Measurements from ENCODE around the gene CRB2.
A peak's percentile ranks its signal among the peaks of the same experiment; 100 is the strongest.

The CRB2 gene

DNA sequence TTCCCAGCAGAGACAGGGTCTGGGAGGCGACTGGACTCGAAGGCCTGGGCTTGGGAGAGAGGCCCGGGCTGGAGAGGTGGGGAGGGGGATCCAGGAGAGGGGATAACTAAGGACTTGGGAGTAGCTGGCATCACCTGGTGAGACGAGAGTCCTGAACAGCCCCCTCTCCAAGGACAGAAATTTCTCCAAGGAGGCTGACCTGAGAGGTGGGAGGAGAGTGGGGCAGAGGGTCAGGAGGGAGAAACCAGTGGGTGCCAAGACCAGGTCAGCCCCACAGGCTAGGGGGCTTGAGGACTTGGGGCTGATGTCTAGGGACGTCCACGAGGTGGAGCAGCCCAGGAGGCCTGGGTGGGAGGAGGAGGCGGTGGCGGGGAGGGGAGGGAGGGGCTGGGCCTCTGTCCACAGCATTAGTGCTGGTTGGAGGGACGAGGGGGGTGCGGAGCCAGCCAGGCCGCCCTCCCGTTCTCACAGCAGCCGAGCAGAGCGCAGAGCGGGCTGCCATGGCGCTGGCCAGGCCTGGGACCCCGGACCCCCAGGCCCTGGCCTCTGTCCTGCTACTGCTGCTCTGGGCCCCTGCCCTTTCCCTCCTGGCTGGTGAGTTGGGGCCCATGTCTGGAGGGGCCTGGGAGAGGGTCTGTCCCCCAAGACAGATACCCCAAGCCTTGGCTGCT lies at the start of gene CRB2:
CRB2 (plus strand) TSS at position 437 of the 671 bp plus-strand sequence; CDS start at position 501, 64 bp downstream.
- peak; percentile 55 for DNase-seq

DNA sequence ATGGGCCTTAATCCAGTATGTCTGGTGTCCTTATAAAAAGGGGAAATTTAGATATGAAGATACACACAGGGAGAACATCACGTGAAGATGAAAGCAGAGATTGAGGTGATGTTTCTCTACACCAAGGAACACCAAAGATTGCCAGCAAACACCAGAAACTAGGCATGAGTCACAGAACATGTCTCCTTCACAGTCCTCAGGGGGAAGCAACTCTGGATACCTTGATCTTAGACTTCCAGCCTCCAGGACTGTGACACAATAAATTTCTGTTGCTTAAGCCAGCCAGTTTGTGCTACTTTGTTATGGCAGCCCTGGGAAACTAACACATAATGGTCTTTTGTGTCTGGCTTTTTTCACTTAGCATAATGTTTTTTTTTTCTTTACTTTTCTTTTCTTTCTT lies 46.4 kb upstream of the CRB2 start:
- no peak for DNase-seq

DNA sequence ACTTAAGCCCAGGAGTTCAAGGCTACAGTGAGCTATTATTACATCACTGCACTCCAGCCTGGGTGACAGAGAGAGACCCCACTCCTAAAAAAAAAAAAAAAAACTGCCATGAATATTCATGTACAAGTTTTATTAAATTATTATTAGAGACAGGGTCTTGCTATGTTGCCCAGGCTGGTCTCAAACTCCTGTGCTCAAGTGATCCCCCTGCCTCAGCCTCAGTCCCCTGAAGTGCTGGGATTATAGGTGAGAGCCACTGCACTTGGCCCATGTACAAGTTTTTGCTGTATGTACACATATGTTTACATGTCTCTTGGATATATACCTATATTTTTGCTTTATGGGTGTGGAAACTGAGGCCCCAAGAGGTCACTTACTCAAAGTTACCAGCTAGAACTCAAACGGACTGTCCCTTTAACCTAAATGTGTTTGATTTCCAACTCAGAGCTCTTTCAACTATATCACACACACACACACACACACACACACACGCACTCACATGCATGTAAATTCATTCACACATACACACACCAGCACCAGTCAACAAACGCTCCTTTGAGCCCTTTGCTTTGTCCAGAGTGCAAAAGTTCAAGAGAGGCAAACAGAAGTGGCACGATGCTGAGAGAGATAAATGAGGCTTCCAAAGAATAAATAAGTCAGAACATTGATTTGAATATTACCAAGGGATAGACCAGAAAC lies 45.3 kb upstream of the CRB2 start:
- DNase-seq = no peak

DNA sequence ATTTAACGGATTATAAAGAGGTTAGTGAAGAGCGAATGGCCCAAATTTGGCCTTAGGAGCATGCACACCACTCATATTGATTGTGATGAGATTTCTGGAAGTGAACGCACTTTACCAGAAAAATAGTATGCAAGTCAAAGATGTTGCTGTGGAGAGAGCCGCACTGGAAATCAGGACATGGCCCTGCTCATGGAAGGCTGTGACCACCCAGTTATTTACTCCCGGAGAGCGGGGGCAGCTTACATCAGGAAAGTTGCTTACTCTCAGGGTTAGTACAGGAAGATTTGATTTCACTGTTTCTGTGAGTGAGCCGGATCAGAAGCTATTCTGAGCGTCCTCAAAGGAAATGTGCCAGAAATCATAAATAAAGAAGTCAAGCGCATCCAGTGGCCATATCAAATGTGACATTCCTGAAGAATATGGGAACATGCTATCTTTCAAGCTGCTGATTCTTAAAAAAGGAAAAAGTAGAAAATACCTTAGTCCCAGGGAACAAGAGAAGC lies 44.7 kb upstream of the CRB2 start:
- no peak for DNase-seq

DNA sequence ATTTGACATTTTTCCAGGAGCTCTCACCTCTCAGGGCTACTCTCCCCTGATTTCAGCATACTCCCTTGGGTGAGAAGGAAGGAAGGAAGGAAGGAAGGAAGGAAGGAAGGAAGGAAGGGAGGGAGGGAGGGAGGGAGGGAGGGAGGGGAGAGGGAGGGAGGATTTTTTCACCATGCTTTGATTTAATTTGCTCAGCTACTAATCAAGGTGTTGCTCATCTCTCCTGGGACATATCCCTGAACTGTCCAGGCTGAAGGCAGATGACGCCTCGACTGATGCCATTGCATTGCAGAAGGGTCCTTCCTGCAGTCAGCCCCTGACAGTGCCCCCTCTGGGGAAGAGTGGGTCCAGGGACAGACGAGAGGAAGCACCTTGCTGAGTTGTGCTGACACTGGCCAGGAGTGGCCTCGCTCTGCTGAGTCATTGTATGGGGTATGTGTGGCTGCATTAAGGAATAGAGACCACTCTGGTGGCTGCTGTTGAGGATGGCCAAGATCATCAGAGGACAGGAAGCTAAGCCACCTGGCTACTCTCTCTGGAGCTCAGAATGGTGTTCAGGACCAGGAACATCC lies 43.6 kb upstream of the CRB2 start:
- DNase-seq = no peak

DNA sequence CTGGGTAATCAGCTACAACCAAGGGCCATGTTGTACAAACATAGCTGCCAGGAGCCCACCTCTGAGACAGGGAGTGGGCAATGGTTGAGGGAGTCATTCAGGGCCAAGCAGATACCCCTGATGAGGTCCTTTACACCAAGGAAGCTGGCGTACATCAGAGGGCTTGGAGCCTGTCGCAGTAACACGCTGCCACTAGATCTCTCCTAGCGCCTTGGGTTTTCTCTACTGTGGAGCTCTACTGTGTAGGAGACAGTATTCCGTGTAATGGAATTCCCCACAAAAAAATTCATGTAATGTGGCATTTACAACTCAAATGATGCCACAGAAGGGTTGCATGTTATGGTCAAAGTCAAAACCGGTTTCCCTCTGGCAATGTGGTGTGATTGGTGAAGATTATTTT lies 41.4 kb upstream of the CRB2 start:
- no peak for DNase-seq

DNA sequence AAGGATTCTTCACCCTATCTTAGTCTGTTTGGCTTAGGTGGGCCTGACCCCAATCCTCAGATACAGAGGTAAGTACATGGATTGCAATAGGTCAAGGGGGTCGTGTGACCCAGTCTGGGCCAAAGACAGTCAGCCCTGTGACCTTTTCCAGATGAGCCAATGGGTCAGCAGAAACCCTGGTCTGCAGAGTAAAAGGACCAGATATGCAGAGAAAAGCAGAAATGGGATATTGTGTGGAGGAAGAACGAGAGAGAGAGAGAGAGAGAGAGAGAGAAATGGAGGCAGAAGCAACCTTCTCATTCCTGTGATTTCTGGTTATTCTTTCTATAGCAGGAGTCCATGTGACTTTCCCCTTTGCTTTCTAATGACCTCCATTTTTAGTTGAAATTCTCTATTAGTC lies 40.4 kb upstream of the CRB2 start:
- no peak for DNase-seq

DNA sequence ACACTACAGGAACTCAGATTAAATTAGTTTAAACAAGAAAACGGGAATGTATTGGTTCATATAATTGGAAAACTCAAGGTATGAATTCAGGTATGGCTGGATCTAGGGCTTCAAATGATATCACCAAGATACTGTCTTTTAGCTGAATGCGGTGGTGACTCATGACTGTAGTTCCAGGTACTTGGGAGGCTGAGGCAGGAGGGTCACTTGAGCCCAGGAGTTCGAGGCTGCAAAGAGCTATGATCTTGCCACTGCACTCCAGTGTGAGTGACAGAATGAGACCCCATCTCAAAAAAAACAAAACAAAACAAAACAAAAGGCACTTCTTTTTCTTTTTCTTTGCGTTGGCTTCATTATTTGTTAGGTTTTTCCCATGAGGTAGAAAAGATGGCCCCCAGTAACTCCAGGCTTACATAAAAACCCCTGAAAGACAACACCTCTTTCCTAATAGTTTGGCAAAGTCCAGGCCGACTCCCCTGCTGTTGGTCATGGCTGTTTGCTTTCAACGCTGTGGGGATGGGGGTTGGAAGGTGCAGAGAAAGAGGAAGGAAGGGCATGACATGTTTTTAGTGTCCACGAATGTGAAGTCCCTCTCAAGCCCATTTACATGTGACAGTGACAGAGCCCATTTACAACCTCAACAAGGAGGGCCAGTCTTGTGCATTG lies 39.8 kb upstream of the CRB2 start:
- DNase-seq = no peak

DNA sequence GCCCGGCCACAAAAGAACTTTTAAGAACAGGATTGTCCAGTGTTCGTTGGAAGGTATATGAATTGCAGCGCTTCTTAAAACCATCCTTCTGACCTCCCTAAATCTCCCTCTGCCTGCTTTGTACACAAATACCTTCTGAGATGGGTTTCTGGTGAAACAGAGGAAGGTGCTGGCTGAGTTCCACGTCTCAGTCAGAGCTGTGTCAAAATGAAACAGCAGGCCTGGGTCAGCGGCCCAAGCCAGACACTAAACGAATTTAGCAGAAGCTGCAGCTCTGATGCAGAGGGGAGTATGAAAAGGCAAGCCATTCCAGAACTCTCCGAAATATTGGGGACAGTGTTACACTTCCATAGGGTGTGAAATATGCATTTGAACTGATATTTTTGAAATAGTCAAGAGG lies 37.8 kb upstream of the CRB2 start:
- no peak for DNase-seq

DNA sequence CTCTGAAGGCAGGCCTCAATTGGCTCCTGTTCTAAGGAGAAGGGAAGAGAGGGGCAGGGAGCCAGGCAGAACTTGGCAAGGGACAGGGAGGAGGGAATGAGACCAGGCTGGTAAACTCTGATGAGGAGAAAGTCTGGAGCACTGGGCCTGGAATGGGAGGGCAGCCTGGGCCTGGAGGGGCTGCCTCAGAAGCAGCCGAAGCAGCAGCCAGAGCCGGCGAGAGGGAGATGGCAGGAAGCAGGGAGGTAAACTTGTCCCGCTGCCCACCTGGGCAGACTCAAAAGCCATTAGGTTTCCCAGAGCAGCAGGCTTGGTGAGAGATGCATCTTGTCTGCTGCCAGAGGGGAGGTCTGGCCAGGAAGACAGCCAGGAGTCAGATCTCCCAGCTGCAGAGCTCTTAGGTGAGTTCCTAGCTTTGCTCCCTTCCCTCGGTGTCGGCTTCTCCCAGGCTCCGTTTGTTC lies 37.0 kb upstream of the CRB2 start:
- no peak for DNase-seq

DNA sequence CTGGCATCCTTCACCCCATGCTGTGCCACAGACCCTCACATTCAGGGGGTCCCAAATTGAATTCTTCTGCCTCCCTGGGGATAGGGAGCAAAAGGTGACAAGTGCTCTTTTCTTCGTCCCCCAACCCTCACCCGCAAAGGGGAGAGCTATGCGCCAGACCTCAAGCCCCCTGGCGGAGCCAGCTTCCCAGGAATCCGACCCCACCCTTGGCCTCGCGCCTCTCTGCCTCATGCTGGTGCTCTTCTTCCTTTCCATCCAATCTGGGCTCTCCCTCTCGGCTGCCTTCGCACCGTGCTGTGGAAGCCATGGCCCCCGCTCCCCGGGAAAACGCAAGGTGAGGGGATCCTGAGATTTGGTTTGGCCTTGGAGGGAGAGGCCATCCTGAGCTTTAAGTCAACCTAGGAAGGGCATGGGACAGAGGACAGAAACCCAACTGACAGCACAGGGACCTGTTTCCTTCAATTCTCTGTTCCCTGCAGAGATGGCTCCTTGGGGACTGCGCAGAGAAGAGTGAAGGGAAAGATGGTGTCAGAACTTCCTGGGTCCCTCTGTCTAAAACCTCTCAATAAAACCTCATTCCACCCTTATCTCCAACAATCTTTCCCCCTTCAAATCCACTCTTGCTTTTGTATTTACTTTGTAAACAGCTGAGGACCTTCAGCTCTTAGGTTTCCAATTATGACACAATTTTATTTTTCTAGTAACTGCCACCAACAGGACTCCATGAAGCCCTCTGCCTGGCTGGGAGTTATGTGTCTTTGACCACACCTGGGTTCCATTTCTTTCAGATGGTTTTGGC lies 36.3 kb upstream of the CRB2 start:
- DNase-seq = no peak

DNA sequence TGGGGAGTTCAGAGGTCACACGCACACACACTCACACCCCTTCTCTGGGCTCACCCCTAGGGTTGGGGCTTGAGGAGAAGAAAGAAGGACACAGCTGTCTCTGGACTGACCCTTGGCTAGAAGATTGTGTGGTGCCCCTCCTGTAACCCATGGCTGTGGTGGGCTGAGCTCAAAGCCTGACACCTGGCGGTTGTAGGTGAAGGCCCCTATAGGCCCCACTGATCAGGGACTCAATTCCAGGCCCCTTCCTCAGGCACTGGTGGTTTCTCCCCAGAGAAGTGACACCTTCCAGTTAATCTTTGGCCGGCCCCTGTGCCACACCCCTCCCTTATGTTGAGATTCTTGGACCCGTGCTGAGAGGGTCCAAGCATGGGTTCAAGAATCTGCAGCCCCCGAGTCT lies 35.2 kb upstream of the CRB2 start:
- DNase-seq = no peak

DNA sequence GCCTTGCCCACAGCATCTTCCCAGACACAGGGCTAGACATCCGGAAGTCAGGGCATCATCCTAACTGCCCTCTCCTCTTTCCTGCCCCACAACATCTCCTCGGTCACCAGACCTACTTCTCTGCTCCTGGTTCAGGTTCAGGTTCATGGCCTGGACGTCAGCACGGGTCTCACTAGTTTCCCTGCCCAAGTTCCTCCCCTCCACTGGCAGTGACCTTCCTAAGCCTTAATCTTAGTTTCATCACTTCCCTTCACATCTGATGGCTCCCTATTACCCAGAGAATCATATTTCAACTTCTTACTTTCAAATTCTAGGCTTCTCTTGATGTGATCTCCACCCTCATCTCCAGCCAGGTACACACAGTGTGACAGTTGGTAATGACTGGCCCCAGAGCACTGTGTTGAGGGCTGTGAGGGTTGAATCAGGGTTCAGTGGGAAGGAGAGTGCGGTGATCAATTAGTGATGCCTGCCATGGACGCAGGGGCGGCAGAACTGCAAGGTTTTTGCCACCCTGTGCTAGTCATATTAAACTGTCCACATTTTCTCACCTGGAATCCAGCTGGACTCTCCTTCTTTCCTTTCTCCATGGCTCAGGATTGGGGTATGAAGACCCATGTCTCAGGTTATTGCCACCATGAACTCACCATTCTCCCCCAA lies 34.3 kb upstream of the CRB2 start:
- DNase-seq = no peak

DNA sequence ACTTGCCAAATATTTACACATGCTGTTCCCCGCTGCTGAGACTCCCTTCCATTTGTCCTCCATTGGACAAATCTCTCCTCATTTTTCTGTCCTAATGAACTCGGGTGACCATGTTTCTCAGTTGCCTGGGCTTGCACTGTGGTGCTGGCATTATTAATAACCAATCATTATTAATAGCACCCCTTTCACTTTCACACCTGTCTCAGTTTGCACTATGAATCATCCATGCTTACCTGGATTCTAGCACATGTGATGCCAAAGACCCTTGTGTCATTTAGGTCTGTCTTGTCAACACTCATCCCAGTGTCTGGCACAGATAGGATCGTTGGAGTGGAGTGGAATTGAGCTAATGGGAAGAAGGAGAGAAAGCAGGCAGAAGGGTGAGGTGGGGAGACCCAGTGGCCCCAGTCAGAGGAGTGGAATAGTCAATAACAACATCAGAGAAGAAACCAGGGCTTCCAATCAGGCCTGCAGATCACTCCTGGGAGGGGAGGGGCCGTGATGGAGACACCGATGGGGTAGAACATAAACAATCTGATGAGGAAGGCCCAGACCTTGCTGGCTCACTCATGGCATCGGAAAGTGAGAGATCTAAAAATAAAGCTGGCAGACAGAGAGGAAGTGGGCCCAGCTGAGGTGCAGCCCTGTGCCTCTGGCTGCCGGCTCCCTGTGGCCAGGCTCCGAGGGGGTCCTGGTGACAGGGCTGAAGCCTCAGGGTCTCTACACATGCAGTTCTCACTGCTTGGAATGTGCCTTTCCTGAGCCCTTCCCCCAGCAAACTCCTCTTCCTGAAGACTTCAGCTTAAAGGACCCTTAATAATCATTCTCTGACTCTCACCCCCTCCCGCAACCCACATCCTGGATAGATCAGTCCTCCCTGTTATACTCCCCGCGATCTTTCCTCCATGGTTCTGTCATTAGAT lies 33.5 kb upstream of the CRB2 start:
- no peak for DNase-seq

DNA sequence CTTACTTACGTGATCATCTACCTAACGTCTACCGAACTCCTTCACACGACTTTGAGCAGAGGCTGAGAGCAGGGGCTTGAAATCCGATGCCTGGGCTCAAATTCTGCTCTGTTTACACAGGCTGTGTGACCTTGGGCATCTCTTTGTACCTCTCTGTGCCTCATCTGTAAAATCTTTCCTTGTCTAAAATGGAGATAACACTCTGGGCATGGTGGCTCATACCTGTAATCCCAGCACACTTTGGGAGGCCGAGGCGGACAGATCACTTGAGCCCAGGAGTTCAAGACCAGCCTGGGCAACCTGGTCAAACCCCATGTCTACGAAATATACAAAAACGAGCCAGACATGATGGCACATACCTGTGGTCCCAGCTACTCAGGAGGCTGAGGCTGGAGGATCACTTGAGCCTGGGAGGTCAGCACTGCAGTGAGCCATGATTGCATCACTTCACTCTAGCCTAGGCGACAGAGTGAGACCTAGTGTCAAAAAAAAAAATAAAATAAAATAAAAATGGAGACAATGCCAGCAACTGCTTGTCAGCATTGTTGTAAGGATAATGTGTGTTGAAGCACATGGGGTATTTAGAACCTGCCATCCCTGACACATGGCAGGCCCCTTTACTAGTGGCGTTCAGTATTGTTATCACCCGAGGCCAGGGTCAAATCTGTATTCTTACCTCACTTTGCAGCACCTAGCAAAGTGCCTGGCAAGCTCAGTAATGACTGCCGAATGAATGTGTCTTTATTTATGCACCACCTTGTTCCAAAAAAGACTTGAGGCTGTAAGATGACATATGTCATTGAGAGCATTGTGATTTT lies 32.6 kb upstream of the CRB2 start:
- DNase-seq = no peak

DNA sequence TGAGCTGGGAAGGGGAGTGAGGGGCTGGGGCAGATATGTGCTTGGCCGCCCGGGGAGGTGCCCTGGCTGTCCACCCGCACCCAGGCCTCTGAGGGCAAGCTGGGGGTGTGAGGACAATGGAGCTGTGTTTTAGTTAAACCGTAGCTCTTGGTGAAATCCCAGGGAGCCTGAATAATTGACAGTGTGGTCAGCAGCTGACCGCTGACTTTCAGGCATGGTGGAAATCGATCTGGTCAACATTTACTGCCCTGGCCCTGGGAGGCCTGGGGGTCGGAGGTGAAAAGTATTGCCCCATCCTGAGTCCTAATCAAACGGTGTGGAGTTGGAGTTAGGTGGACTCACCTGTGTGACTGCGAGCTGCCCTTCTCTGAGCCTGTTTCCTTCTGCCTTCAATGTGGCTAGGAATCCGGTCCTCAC lies 31.2 kb upstream of the CRB2 start:
- no peak for DNase-seq

DNA sequence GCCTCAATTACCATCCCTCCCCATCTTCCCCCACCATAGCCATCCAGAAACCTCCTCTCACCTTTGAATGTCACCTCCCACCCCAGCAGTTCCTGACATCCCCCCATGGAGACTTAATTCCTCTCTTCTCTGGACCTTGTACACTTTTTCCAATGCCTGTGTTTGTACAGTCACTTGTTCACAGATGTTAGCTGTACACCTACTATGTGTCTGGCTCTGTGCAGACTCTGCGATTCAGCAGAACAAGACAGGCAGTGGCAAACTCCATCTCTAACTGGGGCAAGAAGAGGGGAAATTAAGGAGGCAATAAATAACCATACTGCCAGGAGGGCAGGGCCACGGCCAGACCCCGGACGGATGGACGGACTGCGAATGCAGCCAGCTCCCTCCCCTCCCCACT lies 29.8 kb upstream of the CRB2 start:
- DNase-seq = no peak

DNA sequence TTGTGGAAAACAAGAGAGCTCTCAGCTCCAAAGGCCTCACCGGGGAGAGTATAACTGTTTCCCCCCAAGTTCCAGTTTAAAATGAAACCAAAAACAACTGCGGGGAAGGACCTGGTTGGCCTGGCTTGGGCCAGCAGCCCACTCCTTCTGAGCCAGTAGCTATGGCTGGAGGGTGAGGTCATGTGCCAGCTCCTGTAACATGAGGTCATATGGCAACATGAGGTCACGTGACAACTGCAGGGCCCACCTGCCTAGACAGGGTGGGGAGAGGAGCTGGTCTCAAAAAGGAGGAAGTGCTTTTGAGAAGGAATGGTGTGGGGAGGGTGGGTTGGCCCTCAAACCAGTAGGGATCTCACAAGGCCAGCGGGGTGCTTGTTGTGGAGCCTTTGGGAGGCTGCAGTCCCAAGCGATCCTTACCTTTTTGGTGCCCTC lies 29.3 kb upstream of the CRB2 start:
- no peak for DNase-seq

DNA sequence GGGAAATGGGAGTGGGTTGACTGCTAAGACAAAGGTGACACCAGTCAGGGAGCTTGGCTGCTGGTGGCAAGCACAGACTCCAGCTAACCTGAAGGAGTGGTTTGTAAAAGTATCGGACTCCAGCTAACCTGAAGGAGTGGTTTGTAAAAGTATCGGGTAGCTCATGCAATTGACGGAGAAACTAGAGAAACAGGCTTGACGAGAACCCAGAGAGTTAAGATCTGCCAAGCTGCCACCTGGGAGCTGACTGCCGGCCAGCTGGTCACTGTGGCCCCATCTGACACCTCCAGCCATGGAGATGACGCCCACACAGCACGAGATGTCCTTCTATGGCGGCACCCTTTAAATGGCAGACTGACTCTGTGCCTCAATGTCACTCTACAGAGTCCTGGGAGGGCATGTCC lies 28.3 kb upstream of the CRB2 start:
- no peak for DNase-seq

DNA sequence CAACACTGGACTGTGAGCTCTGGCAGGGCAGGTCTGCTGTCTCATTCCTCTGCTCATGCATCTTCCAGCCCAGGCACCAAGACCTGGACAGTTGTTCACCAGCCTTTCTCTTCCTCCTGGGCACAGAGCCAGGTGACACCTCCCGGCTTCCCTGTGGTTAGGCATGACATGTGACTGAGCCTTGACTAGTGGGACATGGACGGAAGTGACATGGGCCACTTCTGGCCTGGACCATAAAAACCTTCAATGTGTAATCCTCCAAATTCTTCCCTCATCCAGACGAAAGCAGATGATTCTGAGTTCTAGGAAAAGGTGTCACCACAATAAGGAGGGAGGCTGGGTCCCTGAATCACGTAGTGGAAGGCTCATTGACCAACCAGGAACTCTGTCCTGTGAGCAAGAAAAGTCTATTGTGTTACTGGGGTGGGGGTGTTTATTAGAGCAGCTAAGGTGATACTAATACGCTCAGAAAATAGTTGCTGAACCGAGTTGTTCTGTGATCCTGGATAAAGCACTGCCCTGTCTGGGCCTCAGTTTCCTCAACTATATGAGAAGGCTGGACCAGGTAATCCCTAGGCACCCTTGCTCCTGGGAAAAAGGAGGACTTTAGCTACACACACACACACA lies 26.6 kb upstream of the CRB2 start:
- DNase-seq = no peak
